H1 (cell line): ENCODE measurements around the gene SLC2A11. TPM values are rescaled to one million over a fixed set of nuclear protein-coding genes. Genes with fewer than 3 reads are reported as not detected.

Experiments used
- ASH2L ChIP-seq: fragments of 200-600, 300-600 bp; sonication (generic); IDR thresholded peaks from one replicate; pipeline ENCODE4 v1.7.1; 2017; ENCODE audit warnings: low read length
- BACH1 ChIP-seq: IDR thresholded peaks from 2 replicates; pipeline ENCODE4 v1.6.1; 2012; ENCODE audit warnings: low read length, improper control_type of control experiment
- CEBPB ChIP-seq: IDR thresholded peaks from 2 replicates; pipeline ENCODE4 v1.6.1; 2012; ENCODE audit warnings: low read depth, low read length
- CTBP2 ChIP-seq: IDR thresholded peaks from 2 replicates; pipeline ENCODE4 v1.7.0; 2011; ENCODE audit warnings: borderline replicate concordance, mild to moderate bottlenecking, moderate library complexity, mixed read lengths, low read length; ENCODE audit not compliant: insufficient read depth, insufficient read length
- EGR1 ChIP-seq: IDR thresholded peaks from 2 replicates; pipeline ENCODE4 v1.6.1; 2011; ENCODE audit warnings: low read depth, low read length, borderline replicate concordance
- EZH2 ChIP-seq: fragments of 200-600 bp; sonication (generic); IDR thresholded peaks from 2 replicates; pipeline ENCODE4 v1.7.1; 2012; ENCODE audit warnings: low read depth, mild to moderate bottlenecking, moderate library complexity, low read length, inconsistent platforms; ENCODE audit not compliant: severe bottlenecking
- GTF2F1 ChIP-seq: IDR thresholded peaks from 2 replicates; pipeline ENCODE4 v1.6.1; 2012; ENCODE audit warnings: low read depth, low read length, improper control_type of control experiment, borderline replicate concordance
- HDAC2 ChIP-seq, 2 experiments: fragments of 300-600 bp in 1 of 2; sonication (generic) in 1 of 2; IDR thresholded peaks; 2 replicates each; pipeline ENCODE4 v1.6.1; 2011 to 2012; ENCODE audit warnings: low read depth in 2 of 2, low read length in 2 of 2, mild to moderate bottlenecking in 2 of 2, moderate library complexity in 2 of 2, borderline replicate concordance in 1 of 2, inconsistent platforms in 1 of 2
- KDM1A ChIP-seq: fragments of 200-600, 300-600 bp; sonication (generic); IDR thresholded peaks from 2 replicates; pipeline ENCODE4 v1.7.1; 2016; ENCODE audit warnings: mild to moderate bottlenecking, low read length, borderline replicate concordance
- KDM4A ChIP-seq: IDR thresholded peaks from one replicate; pipeline ENCODE4 v1.7.1; 2012; ENCODE audit warnings: low read depth, mild to moderate bottlenecking, moderate library complexity, low read length, inconsistent platforms; ENCODE audit not compliant: severe bottlenecking
- NANOG ChIP-seq: IDR thresholded peaks from 2 replicates; pipeline ENCODE4 v1.6.1; 2011; ENCODE audit warnings: low read length, low read depth, mild to moderate bottlenecking, inconsistent platforms; ENCODE audit not compliant: insufficient read depth, poor library complexity, severe bottlenecking
- RBBP5 ChIP-seq: IDR thresholded peaks from 2 replicates; pipeline ENCODE4 v1.7.1; 2012; ENCODE audit warnings: low read depth, mild to moderate bottlenecking, inconsistent platforms, low read length, moderate library complexity, borderline replicate concordance
- RFX5 ChIP-seq: IDR thresholded peaks from 2 replicates; pipeline ENCODE4 v1.6.1; 2011; ENCODE audit warnings: low read depth, low read length, improper control_type of control experiment, borderline replicate concordance
- SIN3A ChIP-seq, 2 experiments: IDR thresholded peaks in 1 of 2; conservative IDR thresholded peaks in 1 of 2; 2 replicates each; pipeline ENCODE4 v1.6.1; 2011 to 2012; ENCODE audit warnings: low read length in 2 of 2, improper control_type of control experiment in 1 of 2, low read depth in 1 of 2, mild to moderate bottlenecking in 1 of 2
- SIX5 ChIP-seq: IDR thresholded peaks from 2 replicates; pipeline ENCODE4 v1.6.1; 2011; ENCODE audit warnings: mild to moderate bottlenecking, low read depth, low read length
- SUZ12 ChIP-seq: fragments of 200-600 bp; sonication (generic); IDR thresholded peaks from 2 replicates; pipeline ENCODE4 v1.6.1; 2012; ENCODE audit warnings: mild to moderate bottlenecking, inconsistent platforms, low read length, moderate library complexity, mixed read lengths
- TCF12 ChIP-seq: IDR thresholded peaks from 2 replicates; pipeline ENCODE4 v1.6.1; 2011; ENCODE audit warnings: low read depth, mild to moderate bottlenecking, low read length
- ZNF274 ChIP-seq: IDR thresholded peaks from 2 replicates; pipeline ENCODE4 v1.7.0; 2012; ENCODE audit warnings: low read length, borderline replicate concordance; ENCODE audit errors: extremely low read depth
- polyA plus RNA-seq, 7 experiments: library from polyadenylated mRNA; depleted of rRNA in 3 of 7; stranded (reverse) in 5 of 7; unstranded in 2 of 7; fragments of >200 nt in 5 of 7; fragments of 200-250 nt in 2 of 7; gene quantifications; 1 replicate in 5 of 7; 2 replicates in 1 of 7; 4 replicates in 1 of 7; pipeline versions ENCODE4 v1.2.1 to v1.2.3, GENCODE V29; 2011 to 2013; ENCODE audit warnings: missing spikeins in 2 of 7, mixed read lengths in 2 of 7
- total RNA-seq: library from RNA; stranded (reverse); fragmentation: NEBNext Ultra II Directional; extraction: Animal tissue kit (Norgen Biotek cat#: 25700); gene quantifications from 2 replicates; pipeline ENCODE4 v1.2.1, GENCODE V29; 2021
- TF ChIP-seq, protein P1 (sequence below), 3 experiments: IDR thresholded peaks; 1 replicate in 2 of 3; 2 replicates in 1 of 3; pipeline versions ENCODE4 v1.5.1 to v1.6.1; 2011; ENCODE audit warnings: low read length in 3 of 3, mild to moderate bottlenecking in 3 of 3, inconsistent platforms in 2 of 3, low read depth in 1 of 3, moderate library complexity in 1 of 3; ENCODE audit not compliant: insufficient read depth in 1 of 3; ENCODE audit errors: control extremely low read depth in 1 of 3

The SLC2A11 gene
- total and polyA plus RNA-seq, 2 of the 8 experiments (the other 6 are each of a cell fraction or from before 2014, with no cell fraction given): 10.7 to 12.5 TPM

DNA sequence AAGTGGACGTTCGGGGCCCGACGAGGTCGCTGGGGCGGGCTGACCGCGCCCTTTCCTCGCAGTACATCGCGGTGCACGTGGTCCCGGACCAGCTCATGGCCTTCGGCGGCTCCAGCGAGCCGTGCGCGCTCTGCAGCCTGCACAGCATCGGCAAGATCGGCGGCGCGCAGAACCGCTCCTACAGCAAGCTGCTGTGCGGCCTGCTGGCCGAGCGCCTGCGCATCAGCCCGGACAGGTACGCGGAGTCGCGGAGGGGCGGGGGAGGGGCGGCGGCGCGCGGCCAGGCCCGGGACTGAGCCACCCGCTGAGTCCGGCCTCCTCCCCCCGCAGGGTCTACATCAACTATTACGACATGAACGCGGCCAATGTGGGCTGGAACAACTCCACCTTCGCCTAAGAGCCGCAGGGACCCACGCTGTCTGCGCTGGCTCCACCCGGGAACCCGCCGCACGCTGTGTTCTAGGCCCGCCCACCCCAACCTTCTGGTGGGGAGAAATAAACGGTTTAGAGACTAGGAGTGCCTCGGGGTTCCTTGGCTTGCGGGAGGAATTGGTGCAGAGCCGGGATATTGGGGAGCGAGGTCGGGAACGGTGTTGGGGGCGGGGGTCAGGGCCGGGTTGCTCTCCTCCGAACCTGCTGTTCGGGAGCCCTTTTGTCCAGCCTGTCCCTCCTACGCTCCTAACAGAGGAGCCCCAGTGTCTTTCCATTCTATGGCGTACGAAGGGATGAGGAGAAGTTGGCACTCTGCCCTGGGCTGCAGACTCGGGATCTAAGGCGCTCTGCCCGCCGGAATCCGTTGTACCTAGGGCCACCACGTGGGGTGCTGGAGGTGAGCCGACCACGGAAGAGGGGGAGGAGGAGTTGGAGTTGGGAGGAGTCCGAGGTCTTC lies 37.3 kb downstream of the SLC2A11 start (continued):
- TF ChIP-seq EGR1 (no peak), SUZ12 (no peak), RFX5 (no peak), KDM1A (no peak), ZNF274 (no peak), EZH2 (no peak), SIN3A (conservative IDR thresholded peaks at IDR 0.05 in 1 of 2, IDR thresholded peaks at IDR 0.05 in 1 of 2; ENCODE audit: low read depth in 1 of 2, low read length in 2 of 2) (peak; percentile 11 to 58; a peak in 2 of 4 replicates), ASH2L (peak; percentile 33), CEBPB (0 out of 2 replicates have a peak, but pooled peaks have one; percentile 16), GTF2F1 (no peak), KDM4A (peak; percentile 12), NANOG (no peak), BACH1 (no peak), HDAC2 (IDR thresholded peaks at IDR 0.05; ENCODE audit: borderline replicate concordance in 1 of 2, low read depth in 2 of 2, low read length in 2 of 2) (no peak), SIX5 (peak; percentile 34; the same call in 1 of the 2 replicates), RBBP5 (no peak), CTBP2 (peak; percentile 38), TCF12 (no peak)
- TF ChIP-seq, protein P1, sequence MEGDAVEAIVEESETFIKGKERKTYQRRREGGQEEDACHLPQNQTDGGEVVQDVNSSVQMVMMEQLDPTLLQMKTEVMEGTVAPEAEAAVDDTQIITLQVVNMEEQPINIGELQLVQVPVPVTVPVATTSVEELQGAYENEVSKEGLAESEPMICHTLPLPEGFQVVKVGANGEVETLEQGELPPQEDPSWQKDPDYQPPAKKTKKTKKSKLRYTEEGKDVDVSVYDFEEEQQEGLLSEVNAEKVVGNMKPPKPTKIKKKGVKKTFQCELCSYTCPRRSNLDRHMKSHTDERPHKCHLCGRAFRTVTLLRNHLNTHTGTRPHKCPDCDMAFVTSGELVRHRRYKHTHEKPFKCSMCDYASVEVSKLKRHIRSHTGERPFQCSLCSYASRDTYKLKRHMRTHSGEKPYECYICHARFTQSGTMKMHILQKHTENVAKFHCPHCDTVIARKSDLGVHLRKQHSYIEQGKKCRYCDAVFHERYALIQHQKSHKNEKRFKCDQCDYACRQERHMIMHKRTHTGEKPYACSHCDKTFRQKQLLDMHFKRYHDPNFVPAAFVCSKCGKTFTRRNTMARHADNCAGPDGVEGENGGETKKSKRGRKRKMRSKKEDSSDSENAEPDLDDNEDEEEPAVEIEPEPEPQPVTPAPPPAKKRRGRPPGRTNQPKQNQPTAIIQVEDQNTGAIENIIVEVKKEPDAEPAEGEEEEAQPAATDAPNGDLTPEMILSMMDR (IDR thresholded peaks at IDR 0.05; ENCODE audit: control extremely low read depth in 1 of 3, insufficient read depth in 1 of 3, low read depth in 1 of 3, low read length in 3 of 3): peak; percentile 55 to 76 (median 72)
